Left lung (tissue), 10 donors: Measurements from ENCODE around the gene DHRSX. TPM values are rescaled to one million over a fixed set of nuclear protein-coding genes. Genes with fewer than 3 reads are reported as not detected.
"Not testable (repeated sequence)": the region's sequence is repeated elsewhere in the genome, so short reads cannot be mapped to it uniquely, and the experiment has no call there.

Experiments
- ATAC-seq: fragments of 200-7000 bp; cut with Tn5 transposase; one replicate; pipeline ENCODE4 v1.9.1; 2020; ENCODE audit warnings: moderate library complexity
- DNase-seq, 4 donors: peaks; one replicate each; pipeline ENCODE4 v3.0.0-alpha.2; 2013 to 2020
- H3K27ac ChIP-seq, 2 donors: fragments of 200-600 bp; sonication (generic) in 1 of 2; one replicate each; pipeline versions ENCODE4 v1.5.0 to v1.8.0; 2020 to 2021
- H3K27me3 ChIP-seq, 2 donors: fragments of 200-600 bp; sonication (generic) in 1 of 2; one replicate each; pipeline versions ENCODE4 v1.5.0 to v1.8.0; 2020 to 2021
- H3K36me3 ChIP-seq, 2 donors: fragments of 200-600 bp; sonication (generic) in 1 of 2; one replicate each; pipeline versions ENCODE4 v1.5.0 to v1.8.0; 2020 to 2021
- H3K4me1 ChIP-seq, 2 donors: fragments of 200-600 bp; one replicate each; pipeline ENCODE4 v1.8.0; 2021
- H3K4me3 ChIP-seq, 2 donors: fragments of 200-600 bp; sonication (generic) in 1 of 2; one replicate each; pipeline versions ENCODE4 v1.5.0 to v1.8.0; 2020 to 2021; ENCODE audit warnings: mild to moderate bottlenecking in 1 of 2
- H3K9me3 ChIP-seq, 2 donors: fragments of 200-600 bp; sonication (generic) in 1 of 2; one replicate each; pipeline versions ENCODE4 v1.5.0 to v1.8.0; 2020 to 2021
- CTCF ChIP-seq, 2 donors: fragments of 200-600 bp; sonication (generic) in 1 of 2; IDR thresholded peaks; one replicate each; pipeline versions ENCODE4 v1.5.0 to v1.8.0; 2021; ENCODE audit warnings: antibody characterized with exemption in 2 of 2
- intact Hi-C, 2 donors: fragments of 100-400 bp; cut with DNase I; formaldehyde crosslinking; loops; one replicate each; pipeline versions ENCODE4 v1.11.2 to v1.14.2; 2022
- polyA plus RNA-seq, 6 donors: library from polyadenylated mRNA; unstranded; fragments of 120-200 nt; gene quantifications; one replicate each; pipeline ENCODE4 v1.2.1, GENCODE V29; 2013; ENCODE audit not compliant: insufficient read length in 6 of 6
- total RNA-seq, 2 donors: library from RNA; stranded (reverse); fragmentation: NEBNext Ultra II Directional; extraction: Animal tissue kit (Norgen Biotek cat#: 25700); gene quantifications; one replicate each; pipeline ENCODE4 v1.2.1, GENCODE V29; 2021
- donor health status: DM: no; HTN: yes; CAD: no.
- donor health status: DM: no; HTN: no; CAD: no.

Gene DHRSX
- total and polyA plus RNA-seq, 8 donors, result 20.2 to 31.5 (median 26.8) TPM

DNA sequence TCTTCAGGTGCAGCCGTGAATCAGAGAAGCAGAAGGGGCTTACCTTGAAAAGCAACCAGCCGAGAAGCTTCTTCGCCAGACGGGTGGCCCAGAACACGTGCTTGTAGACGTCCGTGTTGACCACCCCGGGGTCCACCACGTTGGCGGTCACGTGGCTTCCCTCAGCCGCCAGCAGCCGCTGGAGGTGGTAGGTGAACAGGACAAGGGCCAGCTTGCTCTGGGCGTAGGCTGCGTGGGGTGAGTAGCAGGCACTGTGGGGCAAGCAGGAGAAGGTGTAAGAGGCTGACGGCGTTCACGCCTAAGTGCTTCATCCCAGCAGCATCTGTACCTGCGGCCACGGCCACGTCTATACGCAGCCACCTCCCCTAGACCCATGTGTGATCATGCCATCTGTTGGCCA, 257.8 kb downstream of the DHRSX start:
- Histone ChIP-seq H3K4me1 (no peaks in the 10 kb centered on the region), H3K36me3 (peaks cover 0 to 31% of the 10 kb centered on the region in 2 donors), H3K4me3 (no peak overlapping the region), H3K27me3 (no peaks in the 10 kb centered on the region), H3K27ac (no peak overlapping the region), H3K9me3 (no peaks in the 10 kb centered on the region)
- intact Hi-C loops, result no loop called here
- ATAC-seq (no peak), DNase-seq (no peak)
- no peak for TF ChIP-seq CTCF (IDR thresholded peaks at IDR 0.05)

- intact Hi-C loops, result no loop called here
- Histone ChIP-seq H3K36me3 (peaks cover 0 to 32% of the 10 kb centered on the region in 2 donors), H3K27ac (no peak overlapping the region), H3K27me3 (no peaks in the 10 kb centered on the region), H3K9me3 (no peaks in the 10 kb centered on the region), H3K4me1 (no peaks in the 10 kb centered on the region), H3K4me3 (no peak overlapping the region)
- ATAC-seq (no peak), DNase-seq (no peak)
- TF ChIP-seq CTCF (IDR thresholded peaks at IDR 0.05), result no peak
These were observed 258.4 kb downstream of the DHRSX start for GRCh38 chrX:2242326-2242725.

DNA sequence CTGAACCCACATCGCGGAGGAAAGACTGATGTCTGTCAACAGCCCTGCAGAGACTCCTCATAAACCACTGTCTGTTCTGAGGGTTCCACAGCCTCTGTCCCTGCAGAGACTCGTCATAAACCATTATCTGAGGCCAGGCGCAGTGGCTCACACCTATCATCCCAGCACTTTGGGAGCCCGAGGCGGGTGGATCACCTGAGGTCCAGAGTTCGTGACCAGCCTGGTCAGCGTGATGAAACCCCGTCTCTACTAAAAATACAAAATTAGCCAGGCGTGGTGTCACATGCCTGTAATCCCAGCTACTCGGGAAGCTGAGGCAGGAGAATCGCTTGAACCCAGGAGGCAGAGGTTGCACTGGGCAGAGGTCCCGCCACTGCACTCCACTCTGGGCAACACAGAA, 259.3 kb downstream of the DHRSX start:
- not testable (repeated sequence) for H3K4me1 ChIP-seq, DNase-seq

DNA sequence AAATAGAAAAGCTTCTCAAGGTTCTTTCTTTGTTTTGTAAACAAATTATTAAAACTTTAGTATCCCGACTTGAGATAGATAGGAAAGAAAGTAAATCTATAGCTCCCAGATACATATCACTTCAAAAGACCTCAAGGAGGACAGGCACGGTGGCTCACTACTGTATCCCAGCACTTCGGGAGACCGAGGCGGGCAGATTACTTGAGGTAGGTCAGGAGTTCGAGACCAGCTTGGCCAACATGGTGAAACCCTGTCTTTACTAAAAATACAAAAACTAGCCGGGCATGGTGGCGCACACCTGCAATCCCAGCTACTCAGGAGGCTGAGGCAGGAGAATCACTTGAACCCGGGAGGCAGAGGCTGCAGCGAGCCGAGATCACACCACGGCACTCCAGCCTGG, 260.0 kb downstream of the DHRSX start:
- H3K9me3 ChIP-seq, H3K4me3 ChIP-seq, H3K27ac ChIP-seq, DNase-seq, H3K4me1 ChIP-seq, ATAC-seq, H3K27me3 ChIP-seq, intact Hi-C loops: not testable (repeated sequence)
- H3K36me3 ChIP-seq, result peaks cover 0 to 32% of the 10 kb centered on the region in 2 donors

More for the DNA sequence above, 259.3 kb downstream of the DHRSX start:
- H3K4me3 ChIP-seq, H3K27me3 ChIP-seq, H3K27ac ChIP-seq, H3K9me3 ChIP-seq, ATAC-seq, intact Hi-C loops: not testable (repeated sequence)
- H3K36me3 ChIP-seq, result peaks cover 0 to 32% of the 10 kb centered on the region in 2 donors

DNA sequence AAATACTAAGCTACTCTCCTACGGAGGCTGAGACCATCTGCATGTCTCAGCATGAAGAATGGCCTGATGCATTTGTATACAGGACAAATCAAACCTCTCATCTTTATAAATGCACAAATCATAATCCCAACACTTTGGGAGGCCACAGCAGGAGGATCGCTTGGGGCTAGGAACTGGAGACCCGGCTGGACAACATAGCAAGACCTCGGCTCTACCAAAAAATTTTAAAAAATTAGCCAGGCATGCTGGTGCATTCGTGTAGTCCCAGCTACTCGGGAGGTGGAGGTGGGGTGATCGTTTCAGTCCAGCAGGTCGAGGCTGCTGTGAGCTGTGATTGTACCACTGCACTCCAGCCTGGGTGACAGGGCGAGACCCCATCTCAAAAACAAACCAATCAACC, 262.8 kb downstream of the DHRSX start:
- DNase-seq (no peak), ATAC-seq (no peak)
- Histone ChIP-seq H3K9me3 (no peaks in the 10 kb centered on the region), H3K4me3 (no peak overlapping the region), H3K27me3 (no peaks in the 10 kb centered on the region), H3K36me3 (peaks cover 0 to 32% of the 10 kb centered on the region in 2 donors), H3K27ac (no peak overlapping the region), H3K4me1 (peaks cover 0 to 3% of the 10 kb centered on the region in 2 donors)
- TF ChIP-seq CTCF (IDR thresholded peaks at IDR 0.05), result no peak
- intact Hi-C loops, result no loop called here

DNA sequence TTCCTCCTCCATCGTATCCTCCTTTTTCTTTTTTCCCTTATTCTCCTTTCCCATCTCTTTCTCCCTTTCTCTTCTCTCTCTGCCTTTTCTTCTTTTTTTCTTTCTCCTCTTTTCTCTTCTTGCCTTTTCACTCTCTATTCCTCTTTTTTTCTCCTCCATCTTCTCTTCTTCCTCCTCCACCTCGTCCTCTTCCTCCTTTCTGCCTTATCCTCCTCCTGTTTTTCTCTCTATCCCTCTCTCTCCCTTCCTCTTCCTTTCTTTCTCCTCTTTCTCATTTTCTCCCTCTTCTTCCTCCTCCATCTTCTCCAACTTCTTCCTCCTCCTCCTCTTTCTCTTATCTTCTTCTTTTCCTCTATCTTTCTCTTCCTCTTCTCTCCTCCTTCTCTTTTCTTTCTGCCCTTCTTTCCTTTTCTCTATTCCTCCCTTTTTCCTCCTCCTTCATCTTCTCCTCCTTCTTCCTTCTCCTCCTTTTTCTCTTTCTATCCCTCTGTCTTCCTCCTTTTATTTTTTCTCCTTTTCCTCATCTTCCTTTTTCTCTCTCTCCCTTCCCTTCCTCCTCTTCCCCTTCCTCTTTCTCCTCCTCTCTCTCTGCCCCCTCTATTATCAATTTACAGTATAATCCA, 269.1 kb downstream of the DHRSX start:
- TF ChIP-seq CTCF (IDR thresholded peaks at IDR 0.05), result no peak
- Histone ChIP-seq H3K36me3 (peaks cover 0 to 8% of the 10 kb centered on the region in 2 donors), H3K9me3 (peaks cover 0 to 9% of the 10 kb centered on the region in 2 donors), H3K4me1 (peaks cover 0 to 3% of the 10 kb centered on the region in 2 donors), H3K27me3 (no peaks in the 10 kb centered on the region), H3K27ac (no peak overlapping the region), H3K4me3 (no peak overlapping the region)
- intact Hi-C loops, result no loop called here
- DNase-seq, result no peak
- no peak for ATAC-seq
